Stimulated activated CD8-positive, alpha-beta memory T cell treated with anti-CD3 and anti-CD28 coated beads, Interleukin-4, amount 100 ng/mL, for 24 hours (primary cell): ENCODE data around the gene LHX4.

Experiments used
- DNase-seq: peaks from one replicate; pipeline ENCODE4 v3.0.0-alpha.2; 2020; ENCODE audit warnings: low read depth

Gene LHX4

GRCh38 chr1:180257486-180257885 is 27.4 kb downstream of the LHX4 start:
- no peak for DNase-seq

- DNase-seq = no peak
These were observed 28.2 kb downstream of the LHX4 start for GRCh38 chr1:180258290-180258689.

- no peak for DNase-seq
These were observed 28.9 kb downstream of the LHX4 start for GRCh38 chr1:180258935-180259334.

- DNase-seq = no peak
These were observed 29.6 kb downstream of the LHX4 start for GRCh38 chr1:180259431-180260338.

GRCh38 chr1:180260541-180260940 is 30.5 kb downstream of the LHX4 start:
- no peak for DNase-seq

DNA sequence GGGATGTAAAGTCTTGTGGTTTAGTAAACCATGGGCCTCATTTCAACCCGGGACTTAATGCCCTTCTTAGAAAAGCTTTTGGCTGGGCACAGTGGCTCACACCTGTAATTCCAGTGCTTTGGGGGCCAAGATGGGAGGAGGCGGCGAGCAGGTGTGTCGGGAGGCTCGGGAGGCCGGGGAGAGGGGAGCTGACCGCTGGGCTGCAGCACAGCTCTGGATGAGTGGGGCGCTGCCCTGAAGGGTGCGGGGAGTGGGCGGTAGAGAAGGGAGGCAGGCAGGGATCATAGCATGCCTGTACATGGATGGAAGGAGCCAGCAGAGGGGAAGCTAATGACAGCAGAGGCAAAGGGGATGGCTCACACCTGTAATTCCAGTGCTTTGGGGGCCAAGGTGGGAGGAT is 31.0 kb downstream of the LHX4 start:
- DNase-seq = no peak

- DNase-seq = no peak
These were observed 31.6 kb downstream of the LHX4 start for GRCh38 chr1:180261524-180262155.

DNA sequence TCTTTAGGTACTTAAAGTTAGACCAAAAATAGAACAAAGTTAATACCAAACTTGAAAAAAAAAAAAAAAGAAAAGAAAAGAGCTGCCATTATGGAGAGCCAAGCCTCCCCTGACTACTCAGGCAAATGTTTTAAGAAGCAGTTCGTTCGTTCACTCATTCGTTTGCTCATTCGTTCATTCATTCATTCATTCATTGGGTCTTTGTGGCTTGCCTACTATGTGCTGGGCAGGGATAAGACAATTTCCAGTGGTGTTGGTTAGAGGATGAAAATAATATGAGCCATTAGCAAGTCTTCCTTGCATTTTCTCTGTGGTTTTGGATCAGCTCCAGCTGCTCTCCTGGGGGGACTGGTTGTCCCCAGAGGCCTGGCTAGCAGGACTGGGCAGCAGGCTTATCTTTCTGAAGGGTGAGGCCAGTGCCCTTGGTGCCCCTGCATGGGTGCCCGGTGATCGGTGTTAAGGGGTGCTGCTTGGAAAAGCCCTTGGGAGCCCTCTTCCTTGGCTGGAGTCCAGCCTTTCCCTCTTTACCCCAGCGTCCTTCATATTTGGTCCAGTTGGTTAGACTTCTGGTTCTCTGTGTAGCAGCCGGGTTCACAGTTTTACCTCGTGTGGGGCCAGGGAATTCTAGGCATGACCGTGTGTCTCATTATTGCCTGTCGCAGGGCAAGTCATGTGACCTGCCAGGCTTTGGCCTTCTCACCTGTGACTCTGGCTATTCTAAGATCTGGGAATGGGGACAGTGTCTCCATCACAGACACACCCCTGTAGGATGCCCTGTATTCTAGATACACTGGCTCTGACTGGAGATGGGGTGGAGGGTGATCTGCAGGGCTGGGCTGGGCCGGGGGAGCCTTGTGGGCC is 32.8 kb downstream of the LHX4 start:
- no peak for DNase-seq

- DNase-seq = no peak
These were observed 34.5 kb downstream of the LHX4 start for GRCh38 chr1:180264595-180264994.

DNA sequence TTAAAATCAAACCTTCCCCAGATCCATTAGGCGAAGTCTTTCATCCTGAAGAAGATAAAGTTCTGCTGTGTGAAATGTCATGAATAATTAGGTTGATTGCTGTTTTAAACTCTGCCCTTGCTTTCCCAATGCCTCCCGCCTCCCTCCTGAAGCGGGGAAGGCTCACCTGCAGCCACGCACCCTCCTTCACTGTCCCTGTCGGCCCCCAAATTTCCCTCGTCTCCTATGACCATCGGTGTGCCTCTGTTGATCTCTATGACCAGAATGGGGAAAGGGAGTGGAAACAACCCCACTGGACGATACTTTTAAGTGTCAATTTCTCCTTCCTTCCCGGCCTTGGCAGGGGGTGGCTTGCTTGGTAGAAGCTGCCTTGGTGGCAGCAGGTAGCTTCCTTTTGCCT is 35.1 kb downstream of the LHX4 start:
- no peak for DNase-seq

DNA sequence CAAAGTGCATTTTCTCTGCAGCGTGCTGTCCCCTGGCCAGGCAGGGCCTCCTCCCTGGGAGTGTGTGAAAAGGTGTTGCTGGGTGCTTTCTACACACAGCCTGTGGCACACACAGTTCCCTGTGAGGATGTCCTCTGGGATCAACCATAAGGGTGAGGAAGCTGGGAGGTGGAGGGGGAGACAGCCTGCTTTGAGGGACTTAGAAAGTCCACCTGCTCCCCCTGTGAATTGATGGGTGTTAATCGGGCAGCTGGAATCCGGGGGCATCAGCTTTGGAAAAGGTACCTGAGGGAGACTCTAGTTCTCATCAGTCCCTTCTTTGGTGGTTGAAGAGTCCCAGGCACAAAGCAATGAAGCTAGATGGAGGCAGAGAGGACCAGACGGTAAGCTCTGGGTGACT is 35.8 kb downstream of the LHX4 start:
- DNase-seq = no peak

DNA sequence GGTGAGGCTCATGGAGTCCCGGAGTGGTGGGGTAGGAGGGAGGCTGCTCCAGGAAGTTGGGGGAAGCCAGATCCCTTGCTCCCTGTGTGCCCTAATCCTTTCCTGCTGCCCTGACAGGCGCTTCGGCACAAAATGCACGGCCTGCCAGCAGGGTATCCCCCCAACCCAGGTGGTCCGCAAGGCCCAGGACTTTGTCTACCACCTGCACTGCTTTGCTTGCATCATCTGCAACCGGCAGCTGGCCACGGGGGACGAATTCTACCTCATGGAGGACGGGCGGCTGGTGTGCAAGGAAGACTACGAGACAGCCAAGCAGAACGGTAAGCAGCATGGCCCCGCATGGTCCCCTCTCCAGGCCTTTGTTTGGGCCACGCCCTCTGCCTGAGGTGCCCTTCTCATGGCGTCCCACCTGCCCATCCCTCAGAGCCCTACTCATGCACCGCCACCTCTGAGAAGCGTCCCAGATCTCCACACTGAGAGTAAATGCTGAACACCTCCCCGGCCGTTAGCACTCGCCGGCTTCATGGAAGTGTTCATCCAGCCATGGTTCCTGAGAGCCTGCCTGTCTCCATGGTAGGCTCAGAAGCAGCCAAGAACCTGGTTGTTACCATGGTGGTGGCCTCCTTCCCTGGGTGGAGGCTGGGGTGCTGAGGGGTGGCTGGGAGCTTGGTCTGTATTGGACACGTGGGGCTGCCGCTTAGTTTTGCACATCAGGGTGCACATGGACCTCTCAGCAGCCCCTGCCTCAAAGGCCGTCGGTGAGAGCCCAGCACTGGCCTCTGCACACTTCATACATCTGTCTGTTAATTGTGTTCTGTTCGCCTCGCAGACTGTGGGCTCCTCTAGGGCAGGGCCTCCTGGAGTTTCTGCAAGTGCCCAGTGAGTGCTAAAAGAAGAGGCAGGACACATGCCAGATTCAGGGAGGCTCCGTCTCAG is 36.5 kb downstream of the LHX4 start:
- no peak for DNase-seq

DNA sequence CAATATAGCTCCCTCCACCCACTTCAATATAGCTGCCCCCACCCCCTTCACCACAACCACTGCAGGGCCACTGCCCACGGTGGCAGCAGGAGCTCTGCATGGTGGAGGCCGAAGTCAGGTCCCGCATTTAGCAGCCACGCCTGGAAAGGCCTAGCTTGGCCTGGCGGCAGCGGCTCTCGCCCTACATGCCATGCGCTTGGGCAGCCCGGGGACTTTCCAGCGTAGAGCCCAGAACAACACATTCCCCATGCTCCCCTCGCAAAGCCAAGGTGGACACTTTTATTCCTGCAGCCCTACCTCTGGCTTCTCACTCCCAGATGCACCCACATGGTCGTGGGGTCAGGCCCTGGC is 37.1 kb downstream of the LHX4 start:
- DNase-seq = no peak

DNA sequence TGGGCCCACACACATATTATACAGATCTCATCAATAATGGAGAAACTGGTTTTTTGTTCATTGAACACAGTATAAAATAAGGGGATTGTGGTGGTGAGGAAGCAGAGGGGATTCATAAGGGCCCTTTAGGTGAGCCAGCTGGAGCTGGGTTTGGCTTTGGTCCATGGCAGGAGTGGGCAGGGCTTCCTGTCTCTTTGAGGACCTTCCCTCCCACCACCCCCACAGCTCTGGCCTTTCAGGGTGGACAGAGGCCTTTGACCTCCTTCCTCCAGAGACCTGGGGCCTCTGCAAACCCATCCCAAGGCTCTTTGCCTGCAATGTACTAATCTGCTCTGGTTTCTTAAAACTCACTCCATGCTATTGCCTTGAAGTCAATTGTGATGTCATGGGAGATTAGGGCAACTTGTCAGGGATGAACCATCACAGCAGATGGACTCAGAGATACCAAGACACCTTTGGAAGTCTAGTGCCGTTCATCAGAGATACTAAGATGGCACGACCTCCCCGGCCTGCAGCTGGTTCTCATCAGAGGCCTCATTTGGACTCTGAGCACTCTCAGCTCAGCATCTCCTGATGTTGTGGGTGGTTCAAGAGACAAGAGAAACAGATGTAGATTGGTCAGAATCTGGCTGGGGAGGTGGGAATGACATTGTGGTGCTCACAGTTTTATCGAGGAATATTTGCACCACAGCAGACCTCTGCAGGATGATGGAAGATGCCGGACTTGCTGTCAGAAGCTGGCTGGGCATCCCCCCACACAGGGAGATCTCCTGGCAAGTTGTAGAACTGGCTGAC is 37.9 kb downstream of the LHX4 start:
- DNase-seq = no peak

DNA sequence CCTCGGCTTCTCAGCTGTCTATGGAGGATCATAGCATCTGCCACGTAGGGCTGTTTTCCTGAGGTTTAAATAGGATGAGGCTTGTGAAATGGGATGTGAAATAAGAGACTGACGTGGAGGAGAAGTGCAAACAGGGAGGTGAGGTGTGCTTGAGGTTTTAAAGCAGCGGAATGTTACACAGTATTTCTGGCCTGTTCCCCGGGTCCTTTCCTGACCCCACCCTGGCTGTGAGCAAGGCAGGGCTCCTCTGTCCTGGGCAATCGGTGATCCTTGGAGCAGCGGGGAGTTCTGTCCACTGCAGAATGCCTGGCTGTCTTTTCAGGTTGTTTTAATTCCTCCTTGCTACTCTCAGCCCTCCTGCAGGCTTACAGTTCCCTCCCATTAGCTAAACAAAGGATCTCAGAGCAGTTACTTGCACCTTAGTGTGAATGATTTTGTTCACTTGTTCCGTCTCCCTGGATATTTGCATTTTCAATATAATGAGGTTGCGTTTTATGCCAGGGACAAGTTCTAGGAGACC is 38.6 kb downstream of the LHX4 start:
- DNase-seq = no peak

DNA sequence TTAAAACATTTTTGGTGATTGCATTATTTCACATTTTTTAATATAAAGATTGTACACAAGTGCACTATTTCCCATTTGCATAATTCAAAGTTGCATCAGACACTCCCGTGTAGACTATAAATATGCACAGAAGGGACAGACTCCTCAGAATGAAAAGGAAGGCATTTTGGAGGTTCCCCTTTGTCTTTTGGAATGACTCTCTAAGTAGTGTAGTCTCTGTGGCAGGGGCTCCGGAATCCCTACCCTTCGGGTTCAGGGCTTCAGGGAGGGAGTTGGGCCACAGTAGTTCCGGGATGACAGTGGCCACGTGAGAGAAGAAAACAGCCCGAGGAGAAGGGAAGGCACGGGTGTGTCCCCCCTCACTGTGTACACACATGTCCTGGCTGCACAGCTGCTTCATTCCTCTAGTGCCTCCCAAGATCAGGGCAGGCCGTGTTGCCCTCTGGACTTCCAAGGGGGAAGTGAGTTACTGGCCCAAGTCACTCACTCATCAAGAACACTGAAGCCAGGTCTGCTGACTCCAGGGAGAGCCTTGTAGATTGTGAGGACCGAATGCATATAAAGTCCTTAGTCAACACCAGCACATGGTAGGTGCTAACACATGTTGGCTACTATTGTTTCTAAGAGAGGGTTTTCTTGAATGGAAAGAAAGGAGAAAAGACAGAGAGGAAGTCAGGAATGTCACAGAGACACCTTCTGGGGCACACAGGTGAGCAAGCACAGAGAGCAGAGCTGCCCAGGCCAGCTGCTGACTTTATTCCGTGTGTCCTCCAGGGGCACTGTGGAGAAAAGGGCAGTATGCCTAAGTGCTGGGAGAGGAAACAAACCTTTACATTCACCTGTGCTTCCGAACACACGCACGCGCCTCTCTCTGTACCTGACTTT is 39.8 kb downstream of the LHX4 start:
- DNase-seq = no peak

- DNase-seq = no peak
These were observed 40.6 kb downstream of the LHX4 start for GRCh38 chr1:180270530-180271271.
